ENCODE data around the gene SLC16A6.

- TF ChIP-seq CTCF (IDR thresholded peaks at IDR 0.05) (no peak), POLR2A (IDR thresholded peaks at IDR 0.05) (no peak)
These were observed 43.5 kb upstream of the SLC16A6 start for GRCh38 chr17:68334393-68334792.
